ENCODE results near the gene SPATA46.

DNA sequence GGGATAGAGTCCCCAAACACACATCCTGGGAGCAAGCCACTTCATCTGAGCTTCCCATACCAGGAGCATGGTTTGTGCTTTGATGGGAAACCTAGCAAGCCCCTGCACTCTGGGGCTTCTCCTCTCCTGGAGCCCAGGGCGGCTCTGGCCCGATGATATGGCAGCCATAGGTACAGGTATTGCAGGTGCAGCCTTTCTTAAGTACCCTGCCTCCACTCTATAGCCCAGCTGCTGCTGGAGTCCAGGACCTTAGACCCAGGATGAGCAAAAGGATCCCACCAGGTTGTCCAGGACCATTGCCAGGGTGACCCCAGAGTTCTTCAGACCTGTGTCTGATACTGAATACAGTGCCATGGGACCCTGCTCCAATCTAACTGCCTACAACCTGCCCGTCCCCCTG lies 9.0 kb upstream of the SPATA46 start:
- no peak for TF ChIP-seq POLR2A (IDR thresholded peaks at IDR 0.05)
- TF ChIP-seq, protein P1, sequence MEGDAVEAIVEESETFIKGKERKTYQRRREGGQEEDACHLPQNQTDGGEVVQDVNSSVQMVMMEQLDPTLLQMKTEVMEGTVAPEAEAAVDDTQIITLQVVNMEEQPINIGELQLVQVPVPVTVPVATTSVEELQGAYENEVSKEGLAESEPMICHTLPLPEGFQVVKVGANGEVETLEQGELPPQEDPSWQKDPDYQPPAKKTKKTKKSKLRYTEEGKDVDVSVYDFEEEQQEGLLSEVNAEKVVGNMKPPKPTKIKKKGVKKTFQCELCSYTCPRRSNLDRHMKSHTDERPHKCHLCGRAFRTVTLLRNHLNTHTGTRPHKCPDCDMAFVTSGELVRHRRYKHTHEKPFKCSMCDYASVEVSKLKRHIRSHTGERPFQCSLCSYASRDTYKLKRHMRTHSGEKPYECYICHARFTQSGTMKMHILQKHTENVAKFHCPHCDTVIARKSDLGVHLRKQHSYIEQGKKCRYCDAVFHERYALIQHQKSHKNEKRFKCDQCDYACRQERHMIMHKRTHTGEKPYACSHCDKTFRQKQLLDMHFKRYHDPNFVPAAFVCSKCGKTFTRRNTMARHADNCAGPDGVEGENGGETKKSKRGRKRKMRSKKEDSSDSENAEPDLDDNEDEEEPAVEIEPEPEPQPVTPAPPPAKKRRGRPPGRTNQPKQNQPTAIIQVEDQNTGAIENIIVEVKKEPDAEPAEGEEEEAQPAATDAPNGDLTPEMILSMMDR (IDR thresholded peaks at IDR 0.05) = no peak
